Measurements from ENCODE around the gene DIRAS1.
"Not testable (repeated sequence)": the region's sequence is repeated elsewhere in the genome, so short reads cannot be mapped to it uniquely, and the experiment has no call there.

Gene DIRAS1

GRCh38 chr19:2714531-2715269 lies 6.5 kb downstream of the DIRAS1 start:
- TF ChIP-seq POLR2AphosphoS5 (IDR thresholded peaks at IDR 0.05; ENCODE audit: low read depth) (no peak), CTCF (IDR thresholded peaks at IDR 0.05; ENCODE audit: insufficient read depth, low read length) (no peak), GABPA (IDR thresholded peaks at IDR 0.05; ENCODE audit: low read depth) (no peak), REST (IDR thresholded peaks at IDR 0.05; ENCODE audit: insufficient replicate concordance, low read depth) (no peak), SPI1 (IDR thresholded peaks at IDR 0.05; ENCODE audit: borderline replicate concordance, low read depth) (no peak)
- Histone ChIP-seq H3K27ac (replicated peaks) (no peak overlapping the region), H3K27me3 (ENCODE audit: insufficient read depth, poor library complexity, severe bottlenecking) (peaks cover 2% of the 10 kb centered on the region), H3K4me3 (replicated peaks; ENCODE audit: insufficient read depth, low read length) (no peak overlapping the region)
- no peak for DNase-seq (ENCODE audit: low read depth in 1 of 2, low spot score in 1 of 2)

- H3K4me3 ChIP-seq (replicated peaks; ENCODE audit: insufficient read depth, low read length); DNase-seq (ENCODE audit: low read depth in 1 of 2, low spot score in 1 of 2); H3K27ac ChIP-seq (replicated peaks); H3K27me3 ChIP-seq (ENCODE audit: insufficient read depth, poor library complexity, severe bottlenecking): not testable (repeated sequence)
Observed at GRCh38 chr19:2714102-2714501, 7.1 kb downstream of the DIRAS1 start.

GRCh38 chr19:2713170-2713569 lies 8.0 kb downstream of the DIRAS1 start:
- not testable (repeated sequence) for H3K27me3 ChIP-seq (ENCODE audit: insufficient read depth, poor library complexity, severe bottlenecking); DNase-seq (ENCODE audit: low read depth in 1 of 2, low spot score in 1 of 2); H3K27ac ChIP-seq (replicated peaks); H3K4me3 ChIP-seq (replicated peaks; ENCODE audit: insufficient read depth, low read length)

- no peak overlapping the region for H3K4me3 ChIP-seq (replicated peaks; ENCODE audit: insufficient read depth, low read length)
- H3K27ac ChIP-seq (replicated peaks): no peak overlapping the region
- TF ChIP-seq SPI1 (IDR thresholded peaks at IDR 0.05; ENCODE audit: borderline replicate concordance, low read depth) (no peak), CTCF (IDR thresholded peaks at IDR 0.05; ENCODE audit: insufficient read depth, low read length) (no peak), GABPA (IDR thresholded peaks at IDR 0.05; ENCODE audit: low read depth) (no peak), POLR2AphosphoS5 (IDR thresholded peaks at IDR 0.05; ENCODE audit: low read depth) (no peak), REST (IDR thresholded peaks at IDR 0.05; ENCODE audit: insufficient replicate concordance, low read depth) (no peak)
- no peak for DNase-seq (ENCODE audit: low read depth in 1 of 2, low spot score in 1 of 2)
- H3K27me3 ChIP-seq (ENCODE audit: insufficient read depth, poor library complexity, severe bottlenecking): no peaks in the 10 kb centered on the region
Observed at GRCh38 chr19:2711875-2712205, 9.3 kb downstream of the DIRAS1 start.

Data from HL-60 (cell line).